ENCODE results near the gene LACC1.

DNA sequence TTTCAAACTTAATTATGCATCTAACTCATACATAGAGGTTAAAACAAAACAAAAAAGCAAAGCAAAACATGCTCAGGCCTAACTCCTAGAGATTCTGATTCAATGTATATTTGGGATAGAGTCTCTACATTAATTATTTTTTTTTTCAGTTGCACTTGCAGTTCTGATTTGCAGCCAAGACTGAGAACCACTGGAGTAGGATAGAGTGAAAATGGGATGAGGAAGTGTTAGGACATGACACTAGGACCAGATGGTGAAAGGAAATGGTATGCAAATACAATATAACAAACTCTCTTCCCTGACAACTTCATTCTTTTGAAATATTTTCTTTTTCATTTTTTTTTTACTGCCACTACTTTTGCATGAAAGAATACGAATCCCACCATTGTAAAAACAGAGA, 1.9 kb upstream of the LACC1 start:
- no peak for TF ChIP-seq POLR2AphosphoS5 (IDR thresholded peaks at IDR 0.05; ENCODE audit: borderline replicate concordance, low read depth, low read length)
- no peak for TF ChIP-seq EZH2 (IDR thresholded peaks at IDR 0.05)
- TF ChIP-seq FOXP2 (optimal IDR thresholded peaks at IDR 0.05; ENCODE audit: control extremely low read depth, extremely low read length, insufficient read depth), result no peak

All from SK-N-MC (cell line).